Neural cell (in vitro differentiated cells): Measurements from ENCODE around the gene FANCC. TPM values are rescaled to one million over a fixed set of nuclear protein-coding genes. Genes with fewer than 3 reads are reported as not detected.

ENCODE experiments used
- H2AFZ ChIP-seq: fragments of 200-600, 300-800 bp; sonication (generic), shearing (Covaris generic); 2 replicates; pipeline ENCODE4 v1.6.0; 2014; ENCODE audit warnings: low read depth, mild to moderate bottlenecking, antibody characterized with exemption, low read length, moderate library complexity
- H3F3A ChIP-seq: fragments of 200-600 bp; shearing (Covaris generic); 2 replicates; pipeline ENCODE4 v1.6.1; 2016; ENCODE audit warnings: mild to moderate bottlenecking, moderate library complexity, mixed read lengths, antibody characterized with exemption, low read length; ENCODE audit not compliant: insufficient read depth, poor library complexity, severe bottlenecking
- H3K27ac ChIP-seq: fragments of 200-600, 300-800 bp; sonication (generic), shearing (Covaris generic); 2 replicates; pipeline ENCODE4 v1.5.1; 2014; ENCODE audit warnings: mild to moderate bottlenecking, low read length, moderate library complexity
- H3K27me3 ChIP-seq: fragments of 300-800, 200-600 bp; sonication (generic), shearing (Covaris generic); 2 replicates; pipeline ENCODE4 v1.6.0; 2014; ENCODE audit warnings: mild to moderate bottlenecking, low read depth, low read length, moderate library complexity; ENCODE audit not compliant: insufficient read depth
- H3K36me3 ChIP-seq: fragments of 300-800, 200-600 bp; sonication (generic), shearing (Covaris generic); 2 replicates; pipeline ENCODE4 v1.5.1; 2014; ENCODE audit warnings: mild to moderate bottlenecking, antibody characterized with exemption, low read length, moderate library complexity; ENCODE audit not compliant: insufficient read depth
- H3K4me2 ChIP-seq: fragments of 300-800, 200-600 bp; sonication (generic), shearing (Covaris generic); 2 replicates; pipeline ENCODE4 v1.6.0; 2014; ENCODE audit warnings: mild to moderate bottlenecking, low read length
- H3K4me3 ChIP-seq: fragments of 300-800, 200-600 bp; sonication (generic), shearing (Covaris generic); 2 replicates; pipeline ENCODE4 v1.5.1; 2014; ENCODE audit warnings: mild to moderate bottlenecking, low read length, moderate library complexity
- H3K79me2 ChIP-seq: fragments of 200-600 bp; shearing (Covaris generic); replicated peaks from 2 replicates; pipeline ENCODE4 v1.6.0; 2014; ENCODE audit warnings: mild to moderate bottlenecking, low read length, moderate library complexity; ENCODE audit not compliant: insufficient read depth
- H3K9ac ChIP-seq: fragments of 300-800, 200-600 bp; sonication (generic), shearing (Covaris generic); 2 replicates; pipeline ENCODE4 v1.6.1; 2016; ENCODE audit warnings: mild to moderate bottlenecking, low read length, mixed read lengths
- H3K9me2 ChIP-seq: fragments of 200-600 bp; shearing (Covaris generic); 2 replicates; pipeline ENCODE4 v1.6.1; 2016; ENCODE audit warnings: mild to moderate bottlenecking, low read length, mixed read lengths; ENCODE audit not compliant: insufficient read depth
- H3K9me3 ChIP-seq: fragments of 200-600, 300-800 bp; sonication (generic), shearing (Covaris generic); 2 replicates; pipeline ENCODE4 v1.6.1; 2016; ENCODE audit warnings: mild to moderate bottlenecking, mixed run types, low read length, moderate library complexity, mixed read lengths
- H4K20me1 ChIP-seq: fragments of 200-600 bp; shearing (Covaris generic); 2 replicates; pipeline ENCODE4 v1.6.1; 2016; ENCODE audit warnings: mild to moderate bottlenecking, mixed run types; ENCODE audit not compliant: insufficient read depth
- CTCF ChIP-seq: fragments of 450-650 bp; IDR thresholded peaks from 2 replicates; pipeline ENCODE4 v1.5.1; 2014; ENCODE audit warnings: antibody characterized with exemption, mild to moderate bottlenecking, moderate library complexity; ENCODE audit not compliant: poor library complexity, severe bottlenecking
- EP300 ChIP-seq: fragments of 450-650 bp; conservative IDR thresholded peaks from 2 replicates; pipeline ENCODE4 v1.6.1; 2014; ENCODE audit warnings: antibody characterized with exemption, mild to moderate bottlenecking, moderate library complexity; ENCODE audit not compliant: poor library complexity, severe bottlenecking
- EZH2 ChIP-seq: fragments of 200-600, 300-800 bp; shearing (Covaris generic), sonication (generic); IDR thresholded peaks from 2 replicates; pipeline ENCODE4 v1.6.1; 2014; ENCODE audit warnings: antibody characterized with exemption, low read length, borderline replicate concordance, mild to moderate bottlenecking; ENCODE audit not compliant: insufficient read depth, poor library complexity, severe bottlenecking
- MXI1 ChIP-seq: fragments of 450-650 bp; conservative IDR thresholded peaks from 2 replicates; pipeline ENCODE4 v1.6.1; 2014; ENCODE audit warnings: antibody characterized with exemption, mild to moderate bottlenecking; ENCODE audit not compliant: poor library complexity, severe bottlenecking
- POLR2AphosphoS5 ChIP-seq: IDR thresholded peaks from 2 replicates; pipeline ENCODE4 v1.6.1; 2012
- RAD21 ChIP-seq: fragments of 450-650 bp; conservative IDR thresholded peaks from 2 replicates; pipeline ENCODE4 v1.6.1; 2014; ENCODE audit warnings: antibody characterized with exemption, mild to moderate bottlenecking, moderate library complexity
- REST ChIP-seq: IDR thresholded peaks from 2 replicates; pipeline ENCODE4 v1.6.1; 2012; ENCODE audit warnings: borderline replicate concordance
- SMC3 ChIP-seq: fragments of 450-650 bp; conservative IDR thresholded peaks from 2 replicates; pipeline ENCODE4 v1.6.1; 2014; ENCODE audit warnings: antibody characterized with exemption, mild to moderate bottlenecking, moderate library complexity; ENCODE audit not compliant: poor library complexity
- TAF1 ChIP-seq: IDR thresholded peaks from 2 replicates; pipeline ENCODE4 v1.6.1; 2012; ENCODE audit warnings: low read depth
- polyA plus RNA-seq: library from polyadenylated mRNA; depleted of rRNA; stranded (reverse); fragments of >200 nt; gene quantifications from 2 replicates; pipeline ENCODE4 v1.2.3, GENCODE V29; 2014

FANCC gene
- polyA plus RNA-seq, 1 donor from 2014 or later: 9.7 TPM

- no peak overlapping the region for H3K27ac ChIP-seq
- no peak overlapping the region for H3K4me2 ChIP-seq
- TF ChIP-seq EZH2 (no peak), POLR2AphosphoS5 (no peak), TAF1 (no peak), RAD21 (no peak), CTCF (no peak), EP300 (no peak), MXI1 (no peak), REST (no peak), SMC3 (no peak)
- no peaks in the 10 kb centered on the region for H3F3A ChIP-seq
- no peak overlapping the region for H3K9ac ChIP-seq
- H2AFZ ChIP-seq: no peak overlapping the region
- no peak overlapping the region for H3K4me3 ChIP-seq
- no peaks in the 10 kb centered on the region for H3K9me3 ChIP-seq
- H3K9me2 ChIP-seq: no peaks in the 10 kb centered on the region
- H3K27me3 ChIP-seq: no peaks in the 10 kb centered on the region
- H3K36me3 ChIP-seq: no peaks in the 10 kb centered on the region
- H3K79me2 ChIP-seq: no peaks in the 10 kb centered on the region
- H4K20me1 ChIP-seq: no peaks in the 10 kb centered on the region
Observed at GRCh38 chr9:95088421-95089161, 228.9 kb downstream of the FANCC start.

- no peaks in the 10 kb centered on the region for H3K9me3 ChIP-seq
- no peaks in the 10 kb centered on the region for H3K9me2 ChIP-seq
- no peak overlapping the region for H3K4me2 ChIP-seq
- TF ChIP-seq RAD21 (no peak), POLR2AphosphoS5 (no peak), MXI1 (no peak), EZH2 (no peak), SMC3 (no peak), CTCF (no peak), REST (no peak), EP300 (no peak), TAF1 (no peak)
- no peak overlapping the region for H3K27ac ChIP-seq
- no peaks in the 10 kb centered on the region for H3K79me2 ChIP-seq
- H3K27me3 ChIP-seq: no peaks in the 10 kb centered on the region
- no peak overlapping the region for H3K4me3 ChIP-seq
- H3K9ac ChIP-seq: no peak overlapping the region
- H3F3A ChIP-seq: no peaks in the 10 kb centered on the region
- no peak overlapping the region for H2AFZ ChIP-seq
- no peaks in the 10 kb centered on the region for H4K20me1 ChIP-seq
- H3K36me3 ChIP-seq: no peaks in the 10 kb centered on the region
Observed at GRCh38 chr9:95087659-95088242, 229.8 kb downstream of the FANCC start.
